NT2/D1 (cell line): ENCODE data around the gene MAGI1.

Source experiments
- DNase-seq: peaks from one replicate; pipeline ENCODE4 v3.0.0-alpha.2; 2011; ENCODE audit warnings: low read depth, low spot score
- H3K27me3 ChIP-seq: 2 replicates; pipeline ENCODE4 v1.6.0; 2011; ENCODE audit warnings: mild to moderate bottlenecking; ENCODE audit not compliant: insufficient read length, insufficient read depth
- H3K36me3 ChIP-seq: 2 replicates; pipeline ENCODE4 v1.6.1; 2011; ENCODE audit warnings: mild to moderate bottlenecking, low read length, mixed read lengths; ENCODE audit not compliant: insufficient read depth, insufficient read length
- H3K4me1 ChIP-seq: 2 replicates; pipeline ENCODE4 v1.5.1; 2011; ENCODE audit not compliant: insufficient read depth, insufficient read length
- H3K4me3 ChIP-seq: 2 replicates; pipeline ENCODE4 v1.5.1; 2011; ENCODE audit warnings: low read depth; ENCODE audit not compliant: insufficient read length
- H3K9ac ChIP-seq: 2 replicates; pipeline ENCODE4 v1.6.0; 2011; ENCODE audit warnings: low read depth; ENCODE audit not compliant: insufficient read length
- H3K9me3 ChIP-seq: 2 replicates; pipeline ENCODE4 v1.5.1; 2011; ENCODE audit warnings: mild to moderate bottlenecking, low read length; ENCODE audit not compliant: insufficient read depth
- SUZ12 ChIP-seq: IDR thresholded peaks from 2 replicates; pipeline ENCODE4 v1.6.1; 2011; ENCODE audit not compliant: insufficient read length, insufficient read depth; ENCODE audit errors: extremely low read depth
- YY1 ChIP-seq: IDR thresholded peaks from 2 replicates; pipeline ENCODE4 v1.6.1; 2011; ENCODE audit not compliant: insufficient read length, insufficient read depth
- ZNF274 ChIP-seq: IDR thresholded peaks from 2 replicates; pipeline ENCODE4 v1.6.1; 2011; ENCODE audit warnings: mild to moderate bottlenecking, low read depth, low read length

MAGI1 gene

DNA sequence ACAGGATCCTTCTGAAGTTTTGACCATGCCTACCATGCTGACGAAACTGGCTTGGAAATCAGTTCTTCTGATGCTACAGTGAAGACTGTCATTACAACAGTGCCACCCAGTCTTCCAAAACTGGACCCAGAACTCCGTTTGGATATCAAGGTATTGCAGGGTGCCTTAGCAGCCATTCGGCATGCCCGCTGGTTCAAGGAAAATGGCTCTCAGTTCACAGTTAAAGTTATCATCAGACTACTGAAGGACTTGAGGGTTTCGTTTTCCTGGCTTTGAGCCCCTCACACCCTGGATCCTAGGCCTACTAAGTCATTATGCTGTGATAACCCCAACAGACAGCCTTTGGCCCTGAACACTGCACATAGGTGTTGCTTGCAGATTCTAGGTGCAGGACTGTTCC is 351.0 kb downstream of the MAGI1 start:
- Histone ChIP-seq H3K9me3 (no peaks in the 10 kb centered on the region), H3K36me3 (no peaks in the 10 kb centered on the region), H3K4me3 (no peak overlapping the region), H3K4me1 (no peaks in the 10 kb centered on the region), H3K9ac (no peak overlapping the region), H3K27me3 (no peaks in the 10 kb centered on the region)
- DNase-seq = no peak
- no peak for TF ChIP-seq YY1
- no peak for TF ChIP-seq ZNF274
- TF ChIP-seq SUZ12 = no peak

DNA sequence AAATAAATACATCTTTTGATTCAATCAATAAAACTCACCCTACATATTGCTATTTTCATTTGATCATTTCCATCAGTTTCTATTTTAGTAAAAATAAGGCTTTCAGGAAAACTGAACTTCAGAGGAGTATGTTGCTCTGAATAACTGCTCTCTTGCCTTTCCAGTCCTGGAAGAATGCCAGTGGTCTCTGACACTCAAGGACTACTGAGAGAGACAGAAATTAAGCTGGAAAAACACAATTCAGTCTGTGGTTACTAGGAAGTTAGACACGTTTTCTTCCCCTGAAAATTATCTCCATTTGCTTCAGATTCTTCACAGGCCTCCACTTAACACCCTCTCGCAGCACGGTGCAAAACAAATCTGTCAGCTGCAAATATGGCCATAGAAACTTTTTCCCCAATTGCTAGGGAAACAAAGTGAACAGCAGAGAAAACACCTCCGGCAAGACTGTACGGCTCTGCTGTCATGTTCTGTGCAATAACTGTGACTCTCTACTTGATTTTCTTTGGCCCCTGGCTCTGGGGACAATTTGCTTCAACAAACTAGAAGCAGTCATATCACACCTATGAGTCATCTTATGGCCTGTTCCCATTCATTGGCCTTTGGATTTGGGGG is 353.0 kb downstream of the MAGI1 start:
- TF ChIP-seq SUZ12 = no peak
- TF ChIP-seq ZNF274 = no peak
- TF ChIP-seq YY1 = no peak
- no peaks in the 10 kb centered on the region for H3K9me3 ChIP-seq
- H3K36me3 ChIP-seq = no peaks in the 10 kb centered on the region
- H3K4me3 ChIP-seq = no peak overlapping the region
- H3K27me3 ChIP-seq = no peaks in the 10 kb centered on the region
- no peak for DNase-seq
- no peaks in the 10 kb centered on the region for H3K4me1 ChIP-seq
- H3K9ac ChIP-seq = no peak overlapping the region

DNA sequence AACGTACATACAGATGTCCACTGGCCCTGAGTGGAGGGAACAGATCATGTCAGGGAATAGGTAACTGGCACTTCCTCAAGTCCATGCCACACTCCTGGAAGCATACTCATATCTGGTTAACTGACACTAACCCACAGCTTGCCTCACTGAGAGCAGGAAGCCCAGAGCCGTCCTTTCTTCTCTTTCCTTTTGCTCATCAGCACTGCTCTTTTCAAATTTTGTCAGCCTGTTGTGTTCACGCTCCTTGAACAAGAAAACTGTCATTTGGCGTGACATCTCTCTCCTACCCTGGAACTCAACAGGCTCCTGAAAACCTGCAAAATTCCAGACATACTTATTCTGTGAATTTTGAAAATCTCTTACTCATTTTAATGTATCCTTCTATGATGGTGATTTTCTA is 360.2 kb downstream of the MAGI1 start:
- H3K27me3 ChIP-seq = no peaks in the 10 kb centered on the region
- no peak for DNase-seq
- H3K9ac ChIP-seq = no peak overlapping the region
- H3K4me1 ChIP-seq = no peaks in the 10 kb centered on the region
- no peaks in the 10 kb centered on the region for H3K36me3 ChIP-seq
- no peaks in the 10 kb centered on the region for H3K9me3 ChIP-seq
- no peak overlapping the region for H3K4me3 ChIP-seq
- no peak for TF ChIP-seq YY1

DNA sequence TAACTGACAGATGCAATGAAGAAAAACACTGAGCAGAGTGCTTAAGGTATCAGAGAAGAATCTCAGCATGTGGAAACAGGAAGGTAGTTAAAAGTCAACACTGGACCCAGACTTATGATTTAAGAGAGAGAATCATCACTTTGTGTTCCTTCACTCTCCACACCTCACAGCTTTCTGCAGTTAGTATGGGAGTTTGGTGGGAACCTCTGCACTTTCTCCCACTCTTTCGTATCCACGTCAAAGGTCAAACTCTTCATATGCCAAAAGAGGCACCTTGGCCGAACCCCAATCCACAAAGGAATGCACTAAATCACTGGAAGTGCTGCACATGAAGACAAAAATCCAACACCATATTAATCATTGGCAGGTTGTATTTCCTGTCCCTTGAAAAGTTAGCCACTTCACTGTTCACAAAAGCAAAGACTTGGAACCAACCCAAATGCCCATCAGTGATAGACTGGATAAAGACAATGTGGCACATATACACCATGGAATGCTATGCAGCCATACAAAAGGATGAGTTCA is 361.2 kb downstream of the MAGI1 start:
- H3K4me3 ChIP-seq = no peak overlapping the region
- TF ChIP-seq SUZ12 (no peak), YY1 (no peak), ZNF274 (no peak)
- H3K36me3 ChIP-seq = no peaks in the 10 kb centered on the region
- no peak overlapping the region for H3K9ac ChIP-seq
- H3K27me3 ChIP-seq = no peaks in the 10 kb centered on the region
- no peak for DNase-seq
- no peaks in the 10 kb centered on the region for H3K9me3 ChIP-seq
- H3K4me1 ChIP-seq = no peaks in the 10 kb centered on the region

DNA sequence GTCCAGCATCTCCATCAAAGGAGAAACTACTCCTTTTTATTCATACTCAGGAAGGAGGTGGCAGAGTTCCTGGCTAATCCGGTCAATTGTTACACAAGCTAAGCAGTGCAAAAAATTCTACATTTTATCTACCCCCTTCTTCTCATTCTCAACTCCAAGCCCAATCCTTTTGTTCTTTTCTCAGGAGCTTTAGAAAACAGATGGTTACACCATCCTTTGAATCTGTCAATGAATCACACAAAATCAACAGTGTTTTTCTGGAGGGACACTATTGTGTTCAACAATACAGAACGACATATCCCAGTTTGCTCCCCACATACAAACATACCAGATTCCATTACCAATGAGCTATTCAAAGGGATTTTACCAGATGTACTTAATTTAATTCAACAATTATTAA is 362.1 kb downstream of the MAGI1 start:
- H3K4me1 ChIP-seq = no peaks in the 10 kb centered on the region
- H3K4me3 ChIP-seq = no peak overlapping the region
- DNase-seq = no peak
- no peaks in the 10 kb centered on the region for H3K36me3 ChIP-seq
- no peak overlapping the region for H3K9ac ChIP-seq
- no peak for TF ChIP-seq ZNF274
- TF ChIP-seq SUZ12 = no peak
- TF ChIP-seq YY1 = no peak
- H3K27me3 ChIP-seq = no peaks in the 10 kb centered on the region
- no peaks in the 10 kb centered on the region for H3K9me3 ChIP-seq

DNA sequence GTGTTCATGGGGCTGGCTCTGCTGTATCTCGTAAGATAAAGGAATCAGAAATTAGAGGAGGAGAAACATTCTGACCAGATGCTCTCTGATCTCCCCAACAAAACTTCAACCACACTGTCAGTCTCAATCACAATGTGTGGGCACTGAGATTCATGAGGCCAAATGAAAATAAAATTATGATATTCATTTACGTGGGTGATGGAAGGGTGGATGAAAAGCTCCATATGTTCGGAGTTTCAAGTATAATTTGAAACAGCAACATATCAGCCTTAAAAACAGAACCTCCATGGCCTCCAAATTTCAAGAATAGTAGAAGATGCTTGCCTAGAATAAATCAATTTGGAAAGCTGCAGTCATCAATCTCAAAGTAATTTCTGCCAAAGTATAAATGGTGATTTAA is 363.7 kb downstream of the MAGI1 start:
- Histone ChIP-seq H3K36me3 (no peaks in the 10 kb centered on the region), H3K4me1 (no peaks in the 10 kb centered on the region), H3K9ac (no peak overlapping the region), H3K27me3 (no peaks in the 10 kb centered on the region), H3K9me3 (no peaks in the 10 kb centered on the region), H3K4me3 (no peak overlapping the region)
- DNase-seq = no peak
- TF ChIP-seq SUZ12 = no peak
- no peak for TF ChIP-seq YY1
- TF ChIP-seq ZNF274 = no peak

DNA sequence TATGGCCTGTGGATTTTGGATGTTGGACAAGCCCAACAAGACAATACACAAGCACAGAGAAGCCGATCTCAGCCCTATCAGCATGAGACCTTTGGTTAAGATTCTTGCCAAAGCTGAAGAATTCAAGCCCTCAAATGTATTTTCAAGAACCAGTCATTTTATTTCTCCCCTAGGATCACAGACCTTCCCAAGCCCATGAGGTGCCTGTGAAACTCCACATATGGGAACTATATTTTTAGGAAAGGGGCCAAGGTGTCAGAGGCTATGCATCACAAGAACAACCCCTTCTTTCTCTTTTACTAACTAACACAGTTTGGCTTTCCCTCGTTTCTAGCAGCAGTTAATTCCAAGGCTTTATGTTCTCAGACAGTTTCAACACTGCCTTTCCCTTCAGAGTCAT is 364.5 kb downstream of the MAGI1 start:
- Histone ChIP-seq H3K27me3 (no peaks in the 10 kb centered on the region), H3K4me1 (no peaks in the 10 kb centered on the region), H3K9ac (no peak overlapping the region), H3K4me3 (no peak overlapping the region), H3K9me3 (no peaks in the 10 kb centered on the region), H3K36me3 (no peaks in the 10 kb centered on the region)
- no peak for TF ChIP-seq ZNF274
- TF ChIP-seq SUZ12 = no peak
- TF ChIP-seq YY1 = no peak
- no peak for DNase-seq
